GM10847 (cell line): ENCODE measurements around the gene ACR.

Experiments used
- POLR2A ChIP-seq: IDR thresholded peaks from 2 replicates; pipeline ENCODE4 v1.6.1; 2011; ENCODE audit not compliant: insufficient read length; ENCODE audit errors: extremely low read depth

The ACR gene

GRCh38 chr22:50699756-50700386 lies 38.1 kb upstream of the ACR start:
- TF ChIP-seq POLR2A = no peak

- no peak for TF ChIP-seq POLR2A
Observed at GRCh38 chr22:50700387-50701075, 37.5 kb upstream of the ACR start.

DNA sequence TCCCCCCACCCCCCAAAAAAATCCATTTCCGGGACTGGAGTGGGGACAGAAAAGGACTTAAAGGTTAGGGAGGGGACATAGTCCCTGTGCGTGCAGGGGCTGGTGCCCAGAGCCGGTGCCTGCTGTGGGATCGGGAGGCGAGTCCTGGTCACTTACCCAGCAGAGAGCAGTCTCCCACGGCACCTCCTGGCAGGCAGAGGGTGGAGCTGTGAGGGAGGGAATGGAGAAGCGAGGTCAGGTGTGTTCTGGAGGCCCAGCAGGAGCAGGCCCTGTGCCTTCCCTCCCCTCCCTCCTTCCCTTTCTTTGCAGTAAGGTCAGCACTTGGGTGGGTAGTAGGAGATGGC lies 37.0 kb upstream of the ACR start:
- TF ChIP-seq POLR2A = no peak

DNA sequence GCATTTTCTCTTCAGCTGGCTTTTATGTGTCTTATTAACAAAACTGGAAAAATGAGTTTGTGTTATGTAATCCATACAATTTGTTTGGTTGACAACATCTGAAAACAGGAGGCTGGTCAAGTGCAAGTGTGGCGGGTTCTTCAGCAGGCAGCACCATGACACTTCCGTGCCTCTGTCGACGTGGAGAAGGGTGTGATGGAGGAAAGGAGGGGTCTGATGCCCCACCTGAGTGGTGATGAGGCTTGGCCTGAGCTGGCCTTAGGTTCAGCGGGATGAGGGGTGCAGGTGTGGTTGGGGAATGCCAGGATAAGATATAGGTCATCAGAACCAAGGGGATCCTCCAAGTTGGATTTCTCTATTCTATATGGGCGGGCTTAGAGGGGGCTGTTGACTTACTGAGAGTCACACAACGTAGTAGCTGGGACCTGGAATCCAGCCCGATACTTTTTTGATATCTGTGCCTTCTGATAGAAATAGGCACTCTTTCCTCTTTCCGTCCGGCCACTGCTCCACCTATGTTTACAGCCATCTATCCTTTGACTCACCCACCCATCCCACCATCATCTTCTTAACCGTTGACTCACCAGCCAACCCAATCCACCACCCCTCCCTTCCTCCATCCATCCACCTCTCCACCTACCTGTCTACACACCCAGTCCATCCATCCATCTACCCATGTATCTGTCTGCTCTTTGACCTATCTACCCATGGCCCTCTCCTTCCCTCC lies 36.4 kb upstream of the ACR start:
- no peak for TF ChIP-seq POLR2A

GRCh38 chr22:50702261-50702671 lies 35.7 kb upstream of the ACR start:
- no peak for TF ChIP-seq POLR2A

DNA sequence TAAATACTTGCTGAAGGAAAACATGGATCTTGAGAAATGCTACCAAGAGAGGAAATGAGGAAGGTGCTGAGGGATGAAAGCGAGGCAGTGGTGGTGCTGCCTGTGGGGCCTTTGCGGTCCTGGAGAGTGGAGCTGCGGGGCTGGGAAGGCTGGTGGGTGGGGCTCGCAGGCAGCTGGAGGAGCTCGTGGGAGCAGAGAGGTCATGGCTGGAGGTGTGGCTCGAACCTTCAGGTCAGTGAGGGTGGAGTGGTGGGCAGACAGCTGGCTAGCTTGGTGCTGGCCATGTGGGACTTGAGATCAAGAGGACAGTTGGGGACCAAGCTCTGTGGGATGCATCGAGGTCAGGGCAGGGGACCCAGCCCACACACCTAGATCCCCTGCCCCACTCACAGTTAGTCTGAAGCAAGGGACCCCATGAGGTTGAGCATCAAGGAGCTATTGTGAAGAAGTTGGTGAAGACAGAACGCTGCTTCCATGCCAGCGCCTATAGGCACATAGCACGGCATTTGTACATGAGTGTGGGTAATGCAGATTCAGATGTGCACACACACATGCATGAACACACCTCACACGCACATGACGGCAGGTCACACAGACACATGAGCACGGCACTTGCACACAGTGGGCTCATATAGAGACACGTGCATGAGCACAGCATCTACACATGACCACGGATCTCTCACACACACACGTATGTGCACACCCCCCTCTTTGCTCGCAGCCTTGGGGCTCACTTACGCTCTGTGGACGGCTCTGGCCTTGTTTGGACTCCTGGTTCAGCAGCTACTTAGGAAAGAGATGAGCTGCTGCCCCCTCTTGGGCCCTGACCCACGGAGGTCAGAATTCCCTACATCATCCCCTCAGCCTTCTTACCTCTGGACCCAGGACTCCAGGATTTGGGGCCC lies 34.9 kb upstream of the ACR start:
- no peak for TF ChIP-seq POLR2A

- TF ChIP-seq POLR2A = no peak
Observed at GRCh38 chr22:50703726-50704509, 34.1 kb upstream of the ACR start.

DNA sequence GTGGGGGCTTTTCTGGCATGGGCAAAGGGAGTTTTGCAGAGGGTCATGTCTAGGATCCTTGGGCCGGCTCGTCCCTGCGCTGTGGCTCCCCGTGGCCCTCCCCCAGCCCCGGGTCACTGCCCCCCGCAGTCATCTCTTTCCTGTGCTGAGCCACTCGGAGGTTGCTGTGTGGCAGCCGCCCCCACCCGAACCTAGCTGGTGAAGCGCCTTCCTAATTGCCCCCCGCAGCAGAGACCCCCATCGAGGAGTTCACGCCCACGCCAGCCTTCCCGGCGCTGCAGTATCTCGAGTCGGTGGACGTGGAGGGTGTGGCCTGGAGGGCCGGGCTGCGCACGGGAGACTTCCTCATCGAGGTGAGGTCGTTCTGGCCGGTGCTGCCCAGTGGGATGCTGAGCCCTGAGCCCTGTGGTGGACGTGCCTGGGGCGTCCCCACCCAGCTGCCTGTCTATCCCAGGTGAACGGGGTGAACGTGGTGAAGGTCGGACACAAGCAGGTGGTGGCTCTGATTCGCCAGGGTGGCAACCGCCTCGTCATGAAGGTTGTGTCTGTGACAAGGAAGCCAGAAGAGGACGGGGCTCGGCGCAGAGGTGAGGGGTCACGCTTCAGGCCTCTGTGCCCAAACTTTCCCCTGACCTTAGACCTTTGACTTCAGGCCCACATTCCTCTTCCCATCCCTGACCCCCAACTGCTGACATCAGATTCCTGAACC lies 33.3 kb upstream of the ACR start:
- no peak for TF ChIP-seq POLR2A

- TF ChIP-seq POLR2A = no peak
Observed at GRCh38 chr22:50705219-50705691, 32.7 kb upstream of the ACR start.

- TF ChIP-seq POLR2A = no peak
Observed at GRCh38 chr22:50705851-50706351, 32.1 kb upstream of the ACR start.

DNA sequence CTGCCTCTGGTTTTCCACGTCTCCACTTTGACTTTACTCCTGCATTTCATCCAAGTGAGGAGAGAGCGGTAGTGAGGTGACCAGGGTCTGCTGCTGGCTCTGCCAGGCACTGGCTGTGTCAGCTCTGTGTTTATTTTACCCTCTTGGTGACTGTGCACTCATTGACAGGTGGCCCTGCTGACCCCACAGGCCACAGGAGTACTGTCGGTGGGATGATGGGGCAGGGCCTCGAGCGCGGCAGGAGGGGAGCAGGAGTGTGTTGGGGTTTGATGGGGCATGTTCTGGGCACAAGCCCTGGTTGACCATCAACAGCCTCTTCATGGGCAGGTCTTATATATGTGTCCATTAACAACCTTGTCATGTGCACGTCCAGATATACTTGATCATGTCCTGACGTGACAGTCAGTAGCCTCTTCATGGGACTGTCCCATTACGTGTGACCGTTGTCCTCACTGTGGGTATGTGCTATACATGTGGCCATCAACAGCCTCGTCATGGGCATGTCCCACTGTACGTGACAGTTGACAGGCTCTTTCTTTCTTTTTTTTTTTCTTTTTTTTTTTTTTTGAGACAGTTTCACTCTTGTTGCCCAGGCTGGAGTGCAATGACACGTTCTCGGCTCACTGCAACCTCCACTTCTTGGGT lies 31.4 kb upstream of the ACR start:
- TF ChIP-seq POLR2A = no peak

DNA sequence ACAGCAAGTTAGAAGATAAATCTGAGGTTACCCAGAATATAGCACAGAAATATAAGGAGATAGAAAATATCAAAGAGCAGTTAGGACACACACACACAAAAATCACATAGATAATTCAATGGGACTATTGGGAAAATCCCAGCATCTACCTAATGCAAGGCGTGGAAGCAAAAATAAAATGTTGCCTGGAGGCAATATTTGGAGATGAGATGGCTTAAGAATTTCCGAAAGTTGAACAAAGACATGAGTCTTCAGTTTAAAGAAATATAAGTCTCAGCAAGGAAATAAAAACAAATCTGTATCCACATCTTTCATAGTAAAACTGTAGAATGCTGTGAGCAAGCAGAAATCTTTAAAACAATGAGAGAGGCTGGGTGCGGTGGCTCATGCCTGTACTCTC lies 29.5 kb upstream of the ACR start:
- no peak for TF ChIP-seq POLR2A

DNA sequence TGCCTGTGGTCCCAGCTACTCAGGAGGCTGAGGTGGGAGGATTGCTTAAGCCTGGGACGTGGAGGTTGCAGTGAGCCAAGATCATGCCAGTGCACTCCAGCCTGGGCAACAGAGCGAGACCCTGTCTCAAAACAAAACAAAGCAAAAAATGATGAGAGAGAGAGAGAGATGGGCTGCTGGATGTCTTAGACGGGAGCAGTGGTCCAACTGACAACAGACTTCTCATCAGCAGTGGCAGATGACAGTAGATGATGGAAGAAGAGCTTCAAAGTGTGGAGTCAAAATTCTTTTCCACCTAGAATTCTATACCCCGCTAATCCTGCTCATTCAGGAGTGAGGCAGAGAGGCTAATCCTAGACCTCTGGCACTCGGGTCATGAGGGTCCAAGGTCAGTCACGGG lies 29.0 kb upstream of the ACR start:
- no peak for TF ChIP-seq POLR2A
